OCI-LY3 (cell line): ENCODE data around the gene CMIP.

Source experiments
- EZH2phosphoT487 ChIP-seq: fragments of 200-600 bp; shearing (Covaris generic); IDR thresholded peaks from 2 replicates; pipeline ENCODE4 v1.6.1; 2018; ENCODE audit warnings: antibody characterized with exemption, mixed run types, low read depth
- TF ChIP-seq, protein P1 (sequence below): fragments of 200-600, 300-600 bp; sonication (generic); IDR thresholded peaks from 2 replicates; pipeline ENCODE4 v1.5.1; 2014; ENCODE audit warnings: antibody characterized with exemption, low read length, low read depth

DNA sequence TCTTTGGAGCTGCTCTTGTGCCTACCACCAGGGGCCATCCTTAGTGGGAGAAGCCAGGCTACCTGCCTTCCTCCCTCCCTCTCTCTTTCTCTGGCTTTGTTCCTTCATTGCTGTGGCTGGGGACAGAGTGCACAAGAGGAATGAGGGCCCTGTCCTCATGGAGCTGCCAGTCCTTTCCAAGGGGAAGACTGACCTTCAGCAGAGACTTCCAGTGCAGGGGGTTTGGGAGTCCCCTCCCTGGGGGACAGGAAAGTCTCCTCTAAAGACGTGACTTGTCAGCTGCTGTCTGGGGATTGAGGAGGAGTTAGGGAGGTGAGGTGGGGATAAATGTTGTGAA, 108.1 kb downstream of the CMIP start:
- TF ChIP-seq, protein P1, sequence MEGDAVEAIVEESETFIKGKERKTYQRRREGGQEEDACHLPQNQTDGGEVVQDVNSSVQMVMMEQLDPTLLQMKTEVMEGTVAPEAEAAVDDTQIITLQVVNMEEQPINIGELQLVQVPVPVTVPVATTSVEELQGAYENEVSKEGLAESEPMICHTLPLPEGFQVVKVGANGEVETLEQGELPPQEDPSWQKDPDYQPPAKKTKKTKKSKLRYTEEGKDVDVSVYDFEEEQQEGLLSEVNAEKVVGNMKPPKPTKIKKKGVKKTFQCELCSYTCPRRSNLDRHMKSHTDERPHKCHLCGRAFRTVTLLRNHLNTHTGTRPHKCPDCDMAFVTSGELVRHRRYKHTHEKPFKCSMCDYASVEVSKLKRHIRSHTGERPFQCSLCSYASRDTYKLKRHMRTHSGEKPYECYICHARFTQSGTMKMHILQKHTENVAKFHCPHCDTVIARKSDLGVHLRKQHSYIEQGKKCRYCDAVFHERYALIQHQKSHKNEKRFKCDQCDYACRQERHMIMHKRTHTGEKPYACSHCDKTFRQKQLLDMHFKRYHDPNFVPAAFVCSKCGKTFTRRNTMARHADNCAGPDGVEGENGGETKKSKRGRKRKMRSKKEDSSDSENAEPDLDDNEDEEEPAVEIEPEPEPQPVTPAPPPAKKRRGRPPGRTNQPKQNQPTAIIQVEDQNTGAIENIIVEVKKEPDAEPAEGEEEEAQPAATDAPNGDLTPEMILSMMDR: no peak
- TF ChIP-seq EZH2phosphoT487: no peak
